Neural crest cell (in vitro differentiated cells): Measurements from ENCODE around the gene TAP1. TPM values are rescaled to one million over a fixed set of nuclear protein-coding genes. Genes with fewer than 3 reads are reported as not detected.

Source experiments
- DNase-seq: peaks from one replicate; pipeline ENCODE4 v3.0.0; 2021; ENCODE audit warnings: low read depth, mixed read lengths, low spot score
- H3K27ac Mint-ChIP-seq: one replicate; pipeline ENCODE4 v1.8.0; 2021; ENCODE audit warnings: mild to moderate bottlenecking, mixed read lengths; ENCODE audit not compliant: unreplicated experiment
- H3K27me3 Mint-ChIP-seq: 2 replicates; pipeline ENCODE4 v1.8.0; 2021; ENCODE audit warnings: low read depth, mild to moderate bottlenecking, mixed read lengths
- H3K36me3 Mint-ChIP-seq: 2 replicates; pipeline ENCODE4 v1.8.0; 2021; ENCODE audit warnings: low read depth, mild to moderate bottlenecking, mixed read lengths
- H3K4me1 Mint-ChIP-seq: 2 replicates; pipeline ENCODE4 v1.8.0; 2021; ENCODE audit warnings: mixed read lengths
- H3K4me3 Mint-ChIP-seq: one replicate; pipeline ENCODE4 v1.8.0; 2021; ENCODE audit warnings: mild to moderate bottlenecking, mixed read lengths
- H3K9me3 Mint-ChIP-seq: 2 replicates; pipeline ENCODE4 v1.8.0; 2021; ENCODE audit warnings: mixed read lengths
- total RNA-seq: library from RNA; stranded (reverse); gene quantifications from 2 replicates; pipeline ENCODE4 v1.2.1, GENCODE V29; 2021
- TF ChIP-seq, protein P1 (sequence below): fragments of 200-600 bp; sonication (generic); conservative IDR thresholded peaks from 2 replicates; pipeline ENCODE4 v1.5.0; 2021; ENCODE audit warnings: antibody characterized with exemption, mild to moderate bottlenecking

Gene TAP1
- total RNA-seq, 1 donor from 2014 or later = 2.7 TPM

DNA sequence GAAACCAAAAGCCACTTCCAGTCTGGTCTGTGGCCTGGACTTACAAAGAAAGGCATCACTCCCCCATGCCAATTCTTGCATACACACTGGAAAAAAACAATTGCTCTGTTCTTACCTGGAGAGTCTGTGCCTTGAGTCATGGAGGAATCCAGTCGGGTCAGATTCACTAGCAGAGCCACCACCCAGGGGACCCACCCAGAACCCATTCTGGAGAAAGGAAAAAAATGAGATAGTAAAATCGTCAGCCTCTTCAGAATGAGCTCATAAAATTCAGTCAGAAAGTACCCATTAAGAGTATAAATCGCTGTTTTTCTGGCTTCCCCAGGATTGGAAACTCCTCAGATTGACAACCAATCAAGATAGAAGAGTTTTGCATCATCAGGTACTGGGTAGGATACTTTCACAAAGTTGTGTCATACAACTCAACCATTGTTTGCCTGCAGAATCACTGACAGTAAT is 36.7 kb downstream of the TAP1 start, which contains the start of gene HLA-DOB:
Gene HLA-DOB, minus strand, starts transcription at position 257 of the 459 bp plus-strand sequence. Its CDS starts 51 bp downstream, at position 206.
- no peaks in the 10 kb centered on the region for H3K4me1 Mint-ChIP-seq
- no peaks in the 10 kb centered on the region for H3K36me3 Mint-ChIP-seq
- no peak within 1 kb of the TSS for H3K27ac Mint-ChIP-seq
- H3K27me3 Mint-ChIP-seq = peaks cover 15% of the 10 kb centered on the region
- DNase-seq = no peak
- no peaks in the 10 kb centered on the region for H3K9me3 Mint-ChIP-seq
- no peak within 1 kb of the TSS for H3K4me3 Mint-ChIP-seq
- TF ChIP-seq, protein P1, sequence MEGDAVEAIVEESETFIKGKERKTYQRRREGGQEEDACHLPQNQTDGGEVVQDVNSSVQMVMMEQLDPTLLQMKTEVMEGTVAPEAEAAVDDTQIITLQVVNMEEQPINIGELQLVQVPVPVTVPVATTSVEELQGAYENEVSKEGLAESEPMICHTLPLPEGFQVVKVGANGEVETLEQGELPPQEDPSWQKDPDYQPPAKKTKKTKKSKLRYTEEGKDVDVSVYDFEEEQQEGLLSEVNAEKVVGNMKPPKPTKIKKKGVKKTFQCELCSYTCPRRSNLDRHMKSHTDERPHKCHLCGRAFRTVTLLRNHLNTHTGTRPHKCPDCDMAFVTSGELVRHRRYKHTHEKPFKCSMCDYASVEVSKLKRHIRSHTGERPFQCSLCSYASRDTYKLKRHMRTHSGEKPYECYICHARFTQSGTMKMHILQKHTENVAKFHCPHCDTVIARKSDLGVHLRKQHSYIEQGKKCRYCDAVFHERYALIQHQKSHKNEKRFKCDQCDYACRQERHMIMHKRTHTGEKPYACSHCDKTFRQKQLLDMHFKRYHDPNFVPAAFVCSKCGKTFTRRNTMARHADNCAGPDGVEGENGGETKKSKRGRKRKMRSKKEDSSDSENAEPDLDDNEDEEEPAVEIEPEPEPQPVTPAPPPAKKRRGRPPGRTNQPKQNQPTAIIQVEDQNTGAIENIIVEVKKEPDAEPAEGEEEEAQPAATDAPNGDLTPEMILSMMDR = no peak

GRCh38 chr6:32815996-32816395 is 37.5 kb downstream of the TAP1 start:
- Mint-ChIP-seq H3K4me1 (no peaks in the 10 kb centered on the region), H3K27me3 (peaks cover 15% of the 10 kb centered on the region), H3K4me3 (no peak overlapping the region), H3K9me3 (no peaks in the 10 kb centered on the region), H3K36me3 (no peaks in the 10 kb centered on the region), H3K27ac (no peak overlapping the region)
- no peak for DNase-seq
- TF ChIP-seq, protein P1 = no peak

DNA sequence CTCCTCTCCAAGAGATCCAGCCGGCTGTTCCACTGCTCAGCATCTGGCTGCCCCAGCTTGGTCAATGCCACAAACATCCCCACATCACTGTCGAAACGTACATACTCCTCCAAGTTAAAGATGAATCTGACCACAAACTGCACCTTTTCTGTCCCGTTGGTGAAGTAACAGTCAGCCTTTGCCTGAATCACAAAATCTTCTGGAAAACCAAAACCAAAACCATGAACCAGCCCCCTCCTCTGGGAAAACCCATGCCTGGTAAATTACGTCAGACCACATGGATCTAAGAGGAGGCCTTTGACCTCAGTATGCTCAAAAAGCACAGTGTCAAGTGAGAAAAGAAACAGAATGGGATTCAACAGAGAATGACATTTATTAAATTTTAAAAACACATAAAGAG is 38.4 kb downstream of the TAP1 start:
- peaks cover 17% of the 10 kb centered on the region for H3K27me3 Mint-ChIP-seq
- no peaks in the 10 kb centered on the region for H3K4me1 Mint-ChIP-seq
- no peaks in the 10 kb centered on the region for H3K9me3 Mint-ChIP-seq
- H3K4me3 Mint-ChIP-seq = no peak overlapping the region
- DNase-seq = no peak
- no peak overlapping the region for H3K27ac Mint-ChIP-seq
- no peaks in the 10 kb centered on the region for H3K36me3 Mint-ChIP-seq
- TF ChIP-seq, protein P1 = no peak

DNA sequence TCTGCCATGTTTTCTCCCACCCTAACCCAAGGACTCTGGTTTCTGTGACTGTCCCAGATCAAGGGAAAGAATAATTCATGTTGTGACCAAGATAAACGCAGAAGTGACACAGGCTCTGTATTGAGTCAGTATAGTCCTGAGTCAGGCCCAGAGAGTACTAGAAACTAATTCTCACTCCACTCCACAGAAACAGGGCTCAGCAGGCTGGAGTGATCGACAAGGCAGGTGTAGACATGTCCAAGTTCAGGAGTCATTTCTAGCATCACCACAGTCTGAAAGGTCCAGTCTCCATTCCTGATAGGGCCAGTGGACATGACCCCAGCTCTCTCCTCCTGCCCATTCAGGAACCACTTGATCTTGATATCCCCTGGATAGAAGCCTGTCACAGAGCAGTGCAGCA is 39.4 kb downstream of the TAP1 start:
- no peaks in the 10 kb centered on the region for H3K4me1 Mint-ChIP-seq
- H3K36me3 Mint-ChIP-seq = no peaks in the 10 kb centered on the region
- DNase-seq = no peak
- no peaks in the 10 kb centered on the region for H3K9me3 Mint-ChIP-seq
- no peak overlapping the region for H3K27ac Mint-ChIP-seq
- peaks cover 20% of the 10 kb centered on the region for H3K27me3 Mint-ChIP-seq
- no peak overlapping the region for H3K4me3 Mint-ChIP-seq
- TF ChIP-seq, protein P1 = no peak

GRCh38 chr6:32809171-32809570 is 44.3 kb downstream of the TAP1 start:
- H3K9me3 Mint-ChIP-seq = no peaks in the 10 kb centered on the region
- no peaks in the 10 kb centered on the region for H3K36me3 Mint-ChIP-seq
- no peak for DNase-seq
- TF ChIP-seq, protein P1 = no peak
- no peak overlapping the region for H3K27ac Mint-ChIP-seq
- H3K4me3 Mint-ChIP-seq = no peak overlapping the region
- peaks cover 54% of the 10 kb centered on the region for H3K27me3 Mint-ChIP-seq
- no peaks in the 10 kb centered on the region for H3K4me1 Mint-ChIP-seq
